ENCODE data around the gene NRIP1.
A peak's percentile ranks its signal among the peaks of the same experiment; 100 is the strongest.
"Not testable (repeated sequence)": the region's sequence is repeated elsewhere in the genome, so short reads cannot be mapped to it uniquely, and the experiment has no call there.

Gene NRIP1

GRCh38 chr21:14968821-14969220 is 96.0 kb downstream of the NRIP1 start:
- no peak for DNase-seq

- no peak for DNase-seq
Observed at GRCh38 chr21:14968029-14968428, 96.8 kb downstream of the NRIP1 start.

GRCh38 chr21:14964621-14965020 is 100.2 kb downstream of the NRIP1 start:
- DNase-seq = no peak

GRCh38 chr21:14962217-14962616 is 102.6 kb downstream of the NRIP1 start:
- no peak for DNase-seq

GRCh38 chr21:14961502-14961901 is 103.3 kb downstream of the NRIP1 start:
- no peak for DNase-seq

- no peak for DNase-seq
Observed at GRCh38 chr21:14959343-14959742, 105.5 kb downstream of the NRIP1 start.

GRCh38 chr21:14957836-14958235 is 107.0 kb downstream of the NRIP1 start:
- DNase-seq = no peak

- DNase-seq = no peak
Observed at GRCh38 chr21:14956807-14957206, 108.0 kb downstream of the NRIP1 start.

- DNase-seq = no peak
Observed at GRCh38 chr21:14955936-14956520, 108.8 kb downstream of the NRIP1 start.

GRCh38 chr21:14952916-14953315 is 111.9 kb downstream of the NRIP1 start:
- DNase-seq = no peak

- DNase-seq = no peak
Observed at GRCh38 chr21:14949603-14950002, 115.2 kb downstream of the NRIP1 start.

GRCh38 chr21:14947613-14948160 is 117.1 kb downstream of the NRIP1 start:
- DNase-seq = peak; percentile 53

- no peak for DNase-seq
Observed at GRCh38 chr21:14945176-14945575, 119.6 kb downstream of the NRIP1 start.

- DNase-seq = no peak
Observed at GRCh38 chr21:14943616-14944015, 121.2 kb downstream of the NRIP1 start.

- peak; percentile 75 for DNase-seq
Observed at GRCh38 chr21:14942801-14943490, 121.9 kb downstream of the NRIP1 start.

GRCh38 chr21:14927324-14927723 is 137.5 kb downstream of the NRIP1 start:
- DNase-seq = not testable (repeated sequence)

- no peak for DNase-seq
Observed at GRCh38 chr21:14926186-14926585, 138.6 kb downstream of the NRIP1 start.

GRCh38 chr21:14923468-14923867 is 141.3 kb downstream of the NRIP1 start:
- no peak for DNase-seq

GRCh38 chr21:14922980-14923379 is 141.8 kb downstream of the NRIP1 start:
- no peak for DNase-seq

GRCh38 chr21:14918527-14918926 is 146.3 kb downstream of the NRIP1 start:
- DNase-seq = no peak

GRCh38 chr21:14917762-14918161 is 147.0 kb downstream of the NRIP1 start:
- no peak for DNase-seq

GRCh38 chr21:14916676-14917141 is 148.1 kb downstream of the NRIP1 start:
- DNase-seq = no peak

- DNase-seq = no peak
Observed at GRCh38 chr21:14913638-14914037, 151.2 kb downstream of the NRIP1 start.

- DNase-seq = no peak
Observed at GRCh38 chr21:14911351-14911750, 153.4 kb downstream of the NRIP1 start.

Data from NCI-H146 (cell line).